ENCODE results near the gene LYPD6B.

LYPD6B gene

DNA sequence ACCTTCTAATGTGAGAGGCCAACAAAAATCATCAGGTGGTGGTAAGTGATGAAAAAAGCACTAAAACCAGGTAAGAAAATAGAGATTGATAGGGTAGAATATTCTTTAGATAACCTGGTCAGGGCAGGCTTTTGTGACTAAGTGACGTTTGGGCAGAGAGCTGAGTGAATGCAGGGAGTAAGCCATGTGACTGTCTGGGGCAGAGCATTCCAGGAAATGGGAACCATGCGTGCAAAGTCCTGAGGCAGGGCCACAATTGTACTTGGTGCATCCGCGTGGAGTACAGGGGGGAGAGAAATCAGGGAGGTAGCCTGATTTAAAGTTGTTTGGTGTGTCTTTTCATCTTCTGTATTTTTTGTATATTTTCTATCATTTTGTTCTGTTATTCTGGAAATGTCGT lies 102.5 kb downstream of the LYPD6B start:
- TF ChIP-seq TAF1 (IDR thresholded peaks at IDR 0.05; ENCODE audit: low read depth) = no peak
- TF ChIP-seq CREB1 (IDR thresholded peaks at IDR 0.05; ENCODE audit: low read depth) = no peak
- TF ChIP-seq, protein P1, sequence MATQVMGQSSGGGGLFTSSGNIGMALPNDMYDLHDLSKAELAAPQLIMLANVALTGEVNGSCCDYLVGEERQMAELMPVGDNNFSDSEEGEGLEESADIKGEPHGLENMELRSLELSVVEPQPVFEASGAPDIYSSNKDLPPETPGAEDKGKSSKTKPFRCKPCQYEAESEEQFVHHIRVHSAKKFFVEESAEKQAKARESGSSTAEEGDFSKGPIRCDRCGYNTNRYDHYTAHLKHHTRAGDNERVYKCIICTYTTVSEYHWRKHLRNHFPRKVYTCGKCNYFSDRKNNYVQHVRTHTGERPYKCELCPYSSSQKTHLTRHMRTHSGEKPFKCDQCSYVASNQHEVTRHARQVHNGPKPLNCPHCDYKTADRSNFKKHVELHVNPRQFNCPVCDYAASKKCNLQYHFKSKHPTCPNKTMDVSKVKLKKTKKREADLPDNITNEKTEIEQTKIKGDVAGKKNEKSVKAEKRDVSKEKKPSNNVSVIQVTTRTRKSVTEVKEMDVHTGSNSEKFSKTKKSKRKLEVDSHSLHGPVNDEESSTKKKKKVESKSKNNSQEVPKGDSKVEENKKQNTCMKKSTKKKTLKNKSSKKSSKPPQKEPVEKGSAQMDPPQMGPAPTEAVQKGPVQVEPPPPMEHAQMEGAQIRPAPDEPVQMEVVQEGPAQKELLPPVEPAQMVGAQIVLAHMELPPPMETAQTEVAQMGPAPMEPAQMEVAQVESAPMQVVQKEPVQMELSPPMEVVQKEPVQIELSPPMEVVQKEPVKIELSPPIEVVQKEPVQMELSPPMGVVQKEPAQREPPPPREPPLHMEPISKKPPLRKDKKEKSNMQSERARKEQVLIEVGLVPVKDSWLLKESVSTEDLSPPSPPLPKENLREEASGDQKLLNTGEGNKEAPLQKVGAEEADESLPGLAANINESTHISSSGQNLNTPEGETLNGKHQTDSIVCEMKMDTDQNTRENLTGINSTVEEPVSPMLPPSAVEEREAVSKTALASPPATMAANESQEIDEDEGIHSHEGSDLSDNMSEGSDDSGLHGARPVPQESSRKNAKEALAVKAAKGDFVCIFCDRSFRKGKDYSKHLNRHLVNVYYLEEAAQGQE (IDR thresholded peaks at IDR 0.05; ENCODE audit: low read depth) = no peak
- TF ChIP-seq TCF12 (IDR thresholded peaks at IDR 0.05; ENCODE audit: low read depth) = no peak

DNA sequence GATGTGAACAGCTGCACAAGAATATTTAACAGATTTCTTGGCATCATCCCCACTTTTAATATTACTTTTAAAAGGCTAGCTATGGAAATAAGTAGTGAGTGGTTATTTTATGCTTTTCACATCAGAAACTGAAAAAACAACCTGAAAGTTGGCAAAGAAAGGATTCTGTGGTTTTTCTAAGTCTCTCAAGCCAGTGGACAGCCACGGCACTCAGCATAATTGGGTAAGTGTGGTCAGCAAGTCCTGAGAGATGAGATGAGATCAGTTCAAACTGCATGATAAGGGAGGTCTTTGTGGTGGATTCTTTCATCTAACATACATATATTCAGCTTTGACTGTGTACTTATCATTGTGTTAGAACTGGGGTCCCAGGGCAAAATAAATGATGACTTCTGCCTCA lies 105.2 kb downstream of the LYPD6B start:
- TF ChIP-seq NFIC (IDR thresholded peaks at IDR 0.05) = no peak
- TF ChIP-seq ZBTB7A (IDR thresholded peaks at IDR 0.05; ENCODE audit: low read depth) = no peak
- TF ChIP-seq, protein P2, sequence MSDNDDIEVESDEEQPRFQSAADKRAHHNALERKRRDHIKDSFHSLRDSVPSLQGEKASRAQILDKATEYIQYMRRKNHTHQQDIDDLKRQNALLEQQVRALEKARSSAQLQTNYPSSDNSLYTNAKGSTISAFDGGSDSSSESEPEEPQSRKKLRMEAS (IDR thresholded peaks at IDR 0.05) = no peak

DNA sequence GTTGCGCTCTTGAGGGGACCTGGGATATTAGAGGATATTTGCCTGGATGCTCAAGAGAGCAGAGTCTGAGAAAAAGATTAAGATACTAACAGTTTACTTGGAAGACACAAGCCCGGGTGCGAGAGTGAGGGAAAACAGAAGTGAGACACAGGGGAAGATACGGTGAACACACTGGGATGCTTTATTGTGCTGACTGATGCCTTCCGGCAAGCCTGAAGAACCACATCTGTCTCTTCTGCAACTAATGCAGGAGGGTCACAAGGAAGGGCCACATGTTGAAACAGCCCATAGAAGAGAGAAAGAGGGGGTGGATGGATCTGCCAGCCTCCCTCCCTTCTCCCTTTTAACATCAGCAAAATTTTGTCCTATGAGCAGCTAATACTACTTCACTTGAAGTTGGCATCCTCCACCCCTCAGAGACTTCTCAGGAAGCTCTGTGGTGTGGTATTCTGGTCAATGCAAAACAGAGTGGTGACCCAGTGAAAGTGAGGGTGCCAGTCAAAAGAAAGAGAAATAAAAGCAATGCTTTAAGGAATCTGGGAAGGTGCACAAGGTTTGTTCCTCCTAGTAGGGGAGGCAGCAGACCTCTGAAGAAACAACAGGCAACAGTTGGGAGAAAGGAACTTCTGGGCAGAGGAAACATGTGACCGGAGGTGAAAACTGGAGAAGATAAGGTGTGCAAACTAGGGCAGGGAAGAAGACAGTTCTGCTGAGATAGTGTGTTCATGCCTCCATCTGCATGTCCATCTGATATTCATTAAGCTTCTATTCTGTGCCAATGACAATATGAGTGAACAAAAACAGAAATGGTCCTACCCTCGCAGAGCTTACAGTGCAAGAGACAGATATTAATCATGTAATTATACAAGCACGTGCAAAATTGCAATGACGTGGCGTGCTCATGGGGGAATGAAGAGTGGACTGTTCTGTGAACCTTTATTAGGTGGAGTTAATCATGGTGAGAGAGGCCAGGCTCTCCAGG lies 107.1 kb downstream of the LYPD6B start:
- TF ChIP-seq, protein P3, sequence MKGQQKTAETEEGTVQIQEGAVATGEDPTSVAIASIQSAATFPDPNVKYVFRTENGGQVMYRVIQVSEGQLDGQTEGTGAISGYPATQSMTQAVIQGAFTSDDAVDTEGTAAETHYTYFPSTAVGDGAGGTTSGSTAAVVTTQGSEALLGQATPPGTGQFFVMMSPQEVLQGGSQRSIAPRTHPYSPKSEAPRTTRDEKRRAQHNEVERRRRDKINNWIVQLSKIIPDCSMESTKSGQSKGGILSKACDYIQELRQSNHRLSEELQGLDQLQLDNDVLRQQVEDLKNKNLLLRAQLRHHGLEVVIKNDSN (IDR thresholded peaks at IDR 0.05) = no peak
- no peak for TF ChIP-seq EP300 (IDR thresholded peaks at IDR 0.05; ENCODE audit: borderline replicate concordance)
- TF ChIP-seq EGR1 (IDR thresholded peaks at IDR 0.05) = no peak
- TF ChIP-seq TAF1 (IDR thresholded peaks at IDR 0.05; ENCODE audit: low read depth) = no peak
- TF ChIP-seq NFIC (IDR thresholded peaks at IDR 0.05) = no peak
- no peak for TF ChIP-seq TEAD4 (IDR thresholded peaks at IDR 0.05)
- no peak for TF ChIP-seq TCF12 (IDR thresholded peaks at IDR 0.05; ENCODE audit: low read depth)
- TF ChIP-seq, protein P2 (IDR thresholded peaks at IDR 0.05) = no peak
- no peak for TF ChIP-seq CREB1 (IDR thresholded peaks at IDR 0.05; ENCODE audit: low read depth)
- TF ChIP-seq ZBTB7A (IDR thresholded peaks at IDR 0.05; ENCODE audit: low read depth) = no peak
- TF ChIP-seq CEBPB (IDR thresholded peaks at IDR 0.05) = no peak
- TF ChIP-seq FOXM1 (IDR thresholded peaks at IDR 0.05; ENCODE audit: borderline replicate concordance, low read depth) = no peak
- TF ChIP-seq, protein P1 (IDR thresholded peaks at IDR 0.05; ENCODE audit: low read depth) = no peak
- no peak for TF ChIP-seq RAD21 (IDR thresholded peaks at IDR 0.05; ENCODE audit: low read depth)
- TF ChIP-seq YY1 (IDR thresholded peaks at IDR 0.05; ENCODE audit: low read depth) = no peak

DNA sequence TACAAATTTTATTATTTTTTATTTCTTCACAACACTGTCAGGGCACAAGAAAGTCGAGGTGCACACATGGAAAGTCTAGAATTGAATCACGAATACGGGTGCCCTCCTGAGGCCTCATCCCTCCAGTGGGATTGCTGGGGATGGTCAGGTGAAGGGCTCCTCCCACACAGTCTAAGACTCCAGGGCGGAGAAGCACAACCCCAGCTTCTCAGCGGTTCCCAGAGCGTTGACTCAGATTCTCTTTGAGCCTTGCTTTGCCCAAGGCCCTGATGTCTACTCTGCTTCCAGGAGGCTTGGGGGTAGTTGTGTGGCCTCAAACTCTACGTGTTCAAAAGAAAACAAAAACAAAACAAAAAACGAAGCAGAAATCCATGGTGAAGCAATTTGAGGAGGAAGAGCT lies 108.4 kb downstream of the LYPD6B start:
- TF ChIP-seq EP300 (IDR thresholded peaks at IDR 0.05; ENCODE audit: borderline replicate concordance) = no peak
- TF ChIP-seq TAF1 (IDR thresholded peaks at IDR 0.05; ENCODE audit: low read depth) = no peak
- TF ChIP-seq NFIC (IDR thresholded peaks at IDR 0.05) = no peak

DNA sequence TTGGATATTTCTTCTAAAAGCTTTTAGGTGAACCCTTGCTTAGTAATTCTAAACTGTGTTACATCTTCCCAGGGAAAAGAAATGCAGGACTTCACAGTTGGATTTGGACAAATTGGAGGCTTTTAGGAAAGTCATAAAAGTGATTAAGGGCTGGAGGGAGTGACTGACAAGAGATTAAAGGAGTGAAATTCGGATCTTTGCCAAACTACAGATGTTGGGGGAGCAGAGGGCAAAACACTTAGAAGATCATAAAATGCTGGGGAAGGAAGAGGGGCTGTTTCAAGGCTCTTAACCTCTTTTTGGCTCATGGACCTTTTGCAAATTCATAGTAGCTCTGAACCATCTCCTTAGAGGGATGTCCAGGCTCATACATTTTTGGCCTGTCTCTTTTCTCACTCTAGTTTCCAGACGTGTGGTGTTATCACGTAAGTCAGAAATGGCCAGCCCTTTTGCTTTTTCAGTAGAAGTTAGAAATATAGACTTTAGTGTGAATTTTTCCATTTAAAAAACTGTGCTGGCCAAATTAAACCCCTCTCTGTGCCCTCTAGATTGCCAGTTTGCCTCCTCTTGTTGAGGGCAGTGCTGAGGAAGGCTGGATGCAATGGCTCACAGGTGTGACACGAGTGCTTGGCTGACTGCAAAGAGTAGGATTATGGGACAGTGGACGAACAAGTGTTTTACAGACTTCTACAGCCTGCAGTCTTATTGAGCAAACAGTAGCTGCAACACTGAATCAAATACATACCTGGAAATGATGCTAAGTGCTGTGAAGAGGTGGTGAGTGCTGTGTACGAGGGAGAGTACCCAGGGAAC lies 109.9 kb downstream of the LYPD6B start:
- TF ChIP-seq TEAD4 (IDR thresholded peaks at IDR 0.05) (no peak), RAD21 (IDR thresholded peaks at IDR 0.05; ENCODE audit: low read depth) (no peak), EGR1 (IDR thresholded peaks at IDR 0.05) (no peak), TAF1 (IDR thresholded peaks at IDR 0.05; ENCODE audit: low read depth) (no peak), CEBPB (IDR thresholded peaks at IDR 0.05) (no peak), FOXM1 (IDR thresholded peaks at IDR 0.05; ENCODE audit: borderline replicate concordance, low read depth) (no peak), NFIC (IDR thresholded peaks at IDR 0.05) (no peak), TCF12 (IDR thresholded peaks at IDR 0.05; ENCODE audit: low read depth) (no peak), EP300 (IDR thresholded peaks at IDR 0.05; ENCODE audit: borderline replicate concordance) (no peak), CREB1 (IDR thresholded peaks at IDR 0.05; ENCODE audit: low read depth) (no peak)
- TF ChIP-seq, protein P2 (IDR thresholded peaks at IDR 0.05) = no peak
- TF ChIP-seq, protein P1 (IDR thresholded peaks at IDR 0.05; ENCODE audit: low read depth) = no peak

Measured in Ishikawa (cell line).